Astrocyte of the cerebellum (primary cell): ENCODE measurements around the gene CDK14.

Experiments used
- DNase-seq: peaks from one replicate; pipeline ENCODE4 v3.0.0-alpha.2; 2011; ENCODE audit warnings: low read depth
- H3K4me3 ChIP-seq: 2 replicates; pipeline ENCODE4 v1.5.1; 2011; ENCODE audit warnings: mild to moderate bottlenecking, low read depth, low read length, moderate library complexity
- CTCF ChIP-seq: IDR thresholded peaks from 2 replicates; pipeline ENCODE4 v1.5.1; 2012; ENCODE audit warnings: low read length, low read depth, moderate library complexity, mild to moderate bottlenecking; ENCODE audit errors: missing control alignments
- in situ Hi-C: cut with HindIII; loops from 2 replicates; pipeline ENCODE4 v1.10.0; 2017; ENCODE audit warnings: low sequenced_read_pairs

CDK14 gene

GRCh38 chr7:90642978-90643377 lies 46.9 kb downstream of the CDK14 start:
- no peak overlapping the region for H3K4me3 ChIP-seq
- TF ChIP-seq CTCF = no peak
- no peak for DNase-seq
- in situ Hi-C loops = no loop called here

- in situ Hi-C loops = no loop called here
- no peak for TF ChIP-seq CTCF
- no peak overlapping the region for H3K4me3 ChIP-seq
- DNase-seq = no peak
Measured at GRCh38 chr7:90645784-90646183, 49.7 kb downstream of the CDK14 start.

- DNase-seq = no peak
- no peak for TF ChIP-seq CTCF
- H3K4me3 ChIP-seq = no peak overlapping the region
- in situ Hi-C loops = no loop called here
Measured at GRCh38 chr7:90648107-90648506, 52.0 kb downstream of the CDK14 start.

GRCh38 chr7:90648834-90649233 lies 52.7 kb downstream of the CDK14 start:
- DNase-seq = peak; percentile 63
- TF ChIP-seq CTCF = no peak
- no peak overlapping the region for H3K4me3 ChIP-seq
- in situ Hi-C loops = no loop called here

- in situ Hi-C loops = no loop called here
- no peak overlapping the region for H3K4me3 ChIP-seq
- no peak for DNase-seq
- TF ChIP-seq CTCF = no peak
Measured at GRCh38 chr7:90654718-90655427, 58.8 kb downstream of the CDK14 start.

GRCh38 chr7:90655566-90655965 lies 59.4 kb downstream of the CDK14 start:
- no peak for TF ChIP-seq CTCF
- in situ Hi-C loops = no loop called here
- DNase-seq = peak; percentile 82
- no peak overlapping the region for H3K4me3 ChIP-seq

- in situ Hi-C loops = no loop called here
- no peak for TF ChIP-seq CTCF
- DNase-seq = no peak
Measured at GRCh38 chr7:90657481-90657880, 61.4 kb downstream of the CDK14 start.

More at GRCh38 chr7:90657481-90657880, 61.4 kb downstream of the CDK14 start:
- H3K4me3 ChIP-seq = no peak overlapping the region
